SK-N-SH (cell line): ENCODE data around the gene PEX26.
"Not testable (repeated sequence)": the region's sequence is repeated elsewhere in the genome, so short reads cannot be mapped to it uniquely, and the experiment has no call there.

ENCODE experiments used
- CTCF ChIP-seq: fragments of 200-600 bp; sonication (generic); IDR thresholded peaks from 2 replicates; pipeline ENCODE4 v1.6.1; 2017; ENCODE audit warnings: antibody characterized with exemption, mild to moderate bottlenecking, moderate library complexity
- EP300 ChIP-seq, 2 experiments: IDR thresholded peaks; 2 replicates each; pipeline versions ENCODE4 v1.4.0 to v1.6.1; 2012; ENCODE audit warnings: borderline replicate concordance in 1 of 2, low read depth in 1 of 2, low read length in 1 of 2
- POLR2AphosphoS5 ChIP-seq: IDR thresholded peaks from 2 replicates; pipeline ENCODE4 v1.6.1; 2012; ENCODE audit warnings: low read depth, low read length
- SIN3A ChIP-seq: IDR thresholded peaks from 2 replicates; pipeline ENCODE4 v1.6.1; 2012; ENCODE audit warnings: low read depth, mild to moderate bottlenecking, low read length, moderate library complexity, borderline replicate concordance
- YY1 ChIP-seq: IDR thresholded peaks from 2 replicates; pipeline ENCODE4 v1.4.0; 2012; ENCODE audit warnings: low read depth, mild to moderate bottlenecking

GRCh38 chr22:18141004-18141403 is 63.2 kb downstream of the PEX26 start:
- not testable (repeated sequence) for TF ChIP-seq CTCF; YY1; EP300 (IDR thresholded peaks at IDR 0.05; ENCODE audit: borderline replicate concordance in 1 of 2, low read depth in 1 of 2, low read length in 1 of 2); POLR2AphosphoS5; SIN3A
